Smooth muscle cell of the brain vasculature (primary cell): Measurements from ENCODE around the gene NCKAP5.

Source experiments
- DNase-seq: peaks from one replicate; pipeline ENCODE4 v3.0.0-alpha.2; 2012; ENCODE audit warnings: low read depth, low spot score

Gene NCKAP5

DNA sequence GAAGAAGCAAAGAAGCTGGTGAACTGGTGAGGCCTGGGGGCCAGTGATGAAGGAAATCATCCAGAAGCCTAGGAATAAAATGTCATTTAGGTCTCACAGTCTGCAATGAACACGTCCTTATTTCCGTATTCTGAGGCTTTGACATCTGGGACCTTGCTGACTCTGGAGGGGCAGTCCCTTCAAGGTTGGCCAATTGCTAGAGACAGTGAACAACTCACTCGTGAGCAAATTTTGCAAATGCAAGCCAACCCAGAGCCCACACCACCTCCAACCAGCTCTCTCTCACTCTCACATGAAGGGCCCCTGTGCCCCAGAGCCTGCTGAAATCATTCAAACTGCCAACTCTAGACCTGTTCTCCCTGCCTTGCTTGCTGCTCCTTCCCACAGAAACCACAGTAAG lies 619.2 kb downstream of the NCKAP5 start:
- DNase-seq = no peak

DNA sequence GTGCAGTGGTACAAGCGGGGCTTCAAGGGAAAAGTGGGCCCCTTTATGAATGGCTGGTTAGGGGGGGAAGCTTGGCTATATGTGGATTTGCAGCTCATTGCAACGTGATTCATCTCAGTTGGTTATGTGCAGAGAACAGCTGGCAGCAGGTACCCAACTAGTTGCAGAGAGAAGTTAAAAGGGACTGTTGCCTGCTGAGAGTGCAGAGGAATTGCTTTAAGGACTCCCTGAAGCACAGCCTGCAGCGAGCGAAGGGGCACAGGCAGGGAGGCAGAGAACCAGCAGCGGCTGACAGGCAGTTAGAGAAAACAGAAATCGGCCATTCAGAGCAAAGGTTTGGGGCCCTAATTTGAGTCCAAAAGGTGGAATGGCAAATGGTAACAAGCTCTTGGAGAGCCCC lies 620.1 kb downstream of the NCKAP5 start:
- no peak for DNase-seq

DNA sequence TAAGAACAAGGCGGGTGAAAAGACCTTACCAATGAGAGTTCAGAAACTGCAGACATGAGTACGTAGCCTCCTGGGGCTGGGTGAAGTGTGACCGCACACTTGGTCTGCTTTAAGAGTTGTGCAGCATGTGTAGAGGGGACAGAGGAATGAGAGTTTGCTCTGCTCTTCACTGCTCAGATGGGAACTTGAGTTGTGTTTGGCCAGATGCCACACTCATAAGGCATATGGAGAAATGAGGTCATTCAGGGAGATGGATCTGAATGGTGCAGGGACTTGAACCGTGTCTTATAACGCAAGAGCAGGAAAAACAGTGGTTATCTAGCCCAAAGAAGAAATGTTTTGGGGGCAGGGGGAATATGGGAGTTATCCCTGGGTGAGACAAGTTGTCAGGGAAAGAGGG lies 624.4 kb downstream of the NCKAP5 start:
- no peak for DNase-seq

GRCh38 chr2:132941296-132942020 lies 626.8 kb downstream of the NCKAP5 start:
- DNase-seq = no peak

DNA sequence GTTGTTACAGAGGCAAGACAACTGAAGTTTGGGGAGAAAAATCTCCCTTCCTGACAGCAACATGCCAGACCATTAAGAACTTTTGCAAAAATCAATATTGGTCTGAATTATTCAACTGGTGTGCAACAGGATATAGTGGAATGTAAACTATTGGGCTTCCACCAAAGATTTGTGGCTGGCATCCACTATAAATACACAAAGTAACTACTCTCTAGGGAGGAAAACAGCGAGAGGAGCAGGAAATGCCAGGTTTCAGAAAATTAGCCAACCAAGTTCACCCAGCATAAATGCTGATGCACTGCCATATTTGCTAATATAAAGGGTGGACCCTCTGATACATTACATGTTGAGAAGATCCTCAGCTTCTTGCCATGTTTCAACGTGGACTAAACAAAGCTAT lies 630.6 kb downstream of the NCKAP5 start:
- no peak for DNase-seq

DNA sequence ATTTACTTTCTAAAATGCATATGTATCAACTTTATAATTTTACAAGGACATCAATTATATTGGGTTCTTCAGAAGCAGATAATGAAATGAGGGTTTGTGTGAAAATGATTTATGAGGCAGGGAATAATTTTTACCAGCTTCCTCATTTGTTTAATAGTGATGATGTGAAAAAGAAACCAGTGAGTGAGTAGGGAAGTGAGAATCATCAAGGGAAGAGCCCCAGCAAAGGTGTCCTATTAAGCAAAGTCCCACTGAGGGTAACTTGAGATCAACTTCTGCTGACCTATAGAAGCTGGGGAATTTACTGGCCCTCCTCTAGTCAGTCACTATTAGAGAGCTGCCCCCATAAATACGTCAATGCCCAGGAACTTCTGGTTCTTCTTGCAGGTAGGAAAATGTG lies 631.5 kb downstream of the NCKAP5 start:
- no peak for DNase-seq

- DNase-seq = no peak
Measured at GRCh38 chr2:132936261-132936660, 632.0 kb downstream of the NCKAP5 start.

GRCh38 chr2:132929786-132930185 lies 638.5 kb downstream of the NCKAP5 start:
- DNase-seq = no peak

DNA sequence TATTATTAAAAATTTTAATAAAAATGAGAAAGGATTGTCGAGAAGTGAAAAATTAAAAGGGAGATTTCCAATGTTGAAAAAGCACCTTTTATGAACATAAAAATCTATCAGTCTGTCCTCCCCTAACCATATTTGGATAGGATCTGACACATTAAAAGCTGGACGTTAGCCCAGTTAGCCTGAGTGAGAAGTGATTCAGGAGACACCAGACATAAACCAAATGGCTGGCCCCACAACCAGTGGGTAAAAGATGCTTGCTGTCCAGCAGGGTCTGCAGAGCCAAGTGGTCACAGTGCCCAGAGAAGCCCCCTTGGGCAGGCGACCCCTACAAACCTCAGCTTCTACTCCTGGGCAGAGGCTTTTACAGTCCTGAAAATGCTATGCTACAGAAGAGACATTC lies 644.5 kb downstream of the NCKAP5 start:
- DNase-seq = no peak

DNA sequence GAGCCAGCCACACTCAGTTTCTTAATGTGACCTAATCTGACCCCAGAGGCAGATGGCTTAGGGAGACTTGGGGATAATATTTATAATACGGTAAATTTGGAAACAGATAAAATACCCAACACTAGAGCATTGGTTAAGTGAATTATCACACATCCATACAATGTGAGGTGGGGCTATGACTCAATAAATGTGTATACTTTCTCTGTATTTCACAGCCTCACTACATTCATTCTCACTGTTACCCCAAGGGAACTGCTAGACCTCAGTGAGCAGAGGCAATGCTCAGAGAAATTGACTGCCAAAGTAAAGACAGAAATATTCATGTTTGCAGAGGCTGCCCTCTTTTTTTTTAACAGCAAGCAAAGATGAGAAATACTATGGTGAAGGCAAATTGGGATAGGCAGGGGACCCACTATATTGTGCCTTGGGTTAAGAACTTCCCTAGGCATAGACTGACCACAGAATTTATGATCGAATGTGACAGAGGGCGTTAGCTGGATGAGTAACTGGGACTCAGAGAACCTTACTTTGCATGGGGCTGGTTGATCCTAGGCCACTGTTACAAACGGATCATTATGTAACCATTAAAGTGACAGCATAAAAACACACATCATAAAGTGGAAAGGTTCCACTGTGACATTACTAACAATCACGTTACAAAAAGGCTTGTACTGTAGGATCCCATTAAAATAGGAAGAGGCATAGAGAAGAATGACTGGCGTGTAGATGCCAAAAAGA lies 652.3 kb downstream of the NCKAP5 start:
- no peak for DNase-seq

DNA sequence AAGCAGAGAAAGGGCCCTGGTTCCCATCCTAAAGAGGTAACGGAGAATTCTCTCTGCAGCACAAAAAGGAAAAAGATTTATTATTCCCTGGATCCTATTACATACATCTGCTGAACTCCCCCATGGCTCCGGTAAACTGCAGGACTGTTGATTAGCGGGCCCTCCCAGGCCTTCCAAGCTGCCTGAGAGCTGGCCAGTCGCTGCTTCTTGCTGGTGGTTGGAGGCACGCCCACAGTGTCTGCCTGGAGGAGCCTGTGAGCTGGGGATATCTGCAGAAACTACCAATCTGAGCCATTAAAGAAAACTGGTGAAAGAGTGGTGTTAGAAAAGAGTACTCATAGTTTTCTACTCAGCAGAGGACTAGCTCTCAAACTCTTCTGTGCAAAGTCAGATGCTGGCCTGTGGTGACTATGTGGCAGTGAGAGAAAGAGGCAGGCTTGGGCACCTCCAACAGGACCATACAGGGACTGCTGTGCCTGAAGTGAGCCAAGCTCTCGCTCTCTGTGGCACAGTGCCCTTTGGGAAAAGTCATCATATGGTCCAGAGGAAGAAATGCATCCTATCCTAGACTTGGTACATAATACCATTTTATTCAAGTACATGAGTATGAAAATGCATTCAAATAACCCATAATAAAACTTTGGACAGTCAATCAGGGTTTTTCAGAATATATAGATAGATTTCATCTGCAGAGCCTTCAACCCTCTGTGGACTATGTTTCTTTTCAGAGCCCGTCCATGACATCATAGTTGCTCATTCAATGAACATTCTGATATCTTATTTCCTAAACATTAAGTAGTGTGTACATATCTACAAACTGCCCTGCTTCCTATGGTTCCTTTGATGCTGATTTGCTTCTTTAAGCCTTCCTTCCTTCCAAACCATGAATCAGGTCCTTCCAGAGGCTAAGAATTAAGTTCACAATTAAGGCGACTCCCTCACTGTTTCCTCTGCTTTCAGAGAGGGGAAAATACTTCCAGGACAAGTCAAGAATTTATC lies 656.2 kb downstream of the NCKAP5 start:
- no peak for DNase-seq

DNA sequence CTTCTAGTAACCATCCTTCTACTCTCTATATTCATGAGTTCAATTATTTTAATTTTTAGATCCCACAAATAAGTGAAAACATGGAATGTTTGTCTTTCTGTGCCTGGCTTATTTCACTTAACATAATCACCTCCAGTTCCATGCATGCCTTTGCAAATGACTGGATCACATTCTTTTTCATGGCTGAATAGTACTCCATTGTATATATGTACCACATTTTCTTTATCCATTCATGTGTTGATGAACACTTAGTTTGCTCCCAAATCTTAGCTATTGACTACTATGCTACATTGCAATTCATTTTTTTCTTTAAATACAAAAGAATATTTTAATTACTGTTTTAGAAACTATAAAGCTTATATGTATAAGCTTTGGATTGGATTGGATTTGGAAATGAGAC lies 657.8 kb downstream of the NCKAP5 start:
- no peak for DNase-seq

GRCh38 chr2:132909427-132909826 lies 658.8 kb downstream of the NCKAP5 start:
- DNase-seq = no peak

- no peak for DNase-seq
Measured at GRCh38 chr2:132904142-132904842, 664.0 kb downstream of the NCKAP5 start.

GRCh38 chr2:132902626-132903025 lies 665.6 kb downstream of the NCKAP5 start:
- no peak for DNase-seq

- DNase-seq = no peak
Measured at GRCh38 chr2:132901661-132902060, 666.6 kb downstream of the NCKAP5 start.

DNA sequence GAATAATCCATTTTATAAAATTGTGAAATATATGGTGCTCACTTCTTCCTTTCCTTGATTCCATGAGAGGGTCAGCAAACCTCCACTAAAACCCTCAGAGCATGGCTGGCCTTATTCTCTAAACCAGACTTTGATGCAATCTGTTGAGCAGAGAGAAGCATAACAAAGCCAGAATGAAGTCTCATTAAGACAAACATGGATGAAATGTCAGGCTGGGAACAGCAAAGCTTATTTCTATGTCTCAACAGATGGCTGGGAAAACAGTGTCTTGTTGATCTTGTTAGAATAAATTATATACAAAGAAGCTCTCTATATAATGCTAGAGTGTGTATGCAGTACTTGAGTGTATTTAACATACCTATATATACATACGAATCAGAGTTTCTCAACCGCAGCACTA lies 671.2 kb downstream of the NCKAP5 start:
- DNase-seq = no peak

DNA sequence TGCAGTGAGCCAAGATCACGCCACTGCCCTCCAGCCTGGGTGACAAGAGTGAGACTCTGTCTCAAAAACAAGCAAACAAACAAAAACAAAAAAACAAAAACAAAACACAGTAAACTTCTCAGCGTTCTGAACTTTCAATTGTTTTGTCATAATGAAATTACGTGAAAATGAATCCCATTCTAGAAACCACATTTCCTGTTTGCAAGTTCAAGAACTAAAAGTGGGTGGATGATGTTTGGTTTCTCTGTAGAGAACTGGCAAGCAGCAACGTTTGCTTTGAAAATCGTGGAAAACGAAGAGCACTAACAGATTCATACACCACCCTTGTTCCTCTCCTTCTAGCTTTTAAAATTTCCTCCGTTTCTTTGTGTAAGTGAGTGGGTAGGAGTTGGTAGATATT lies 672.2 kb downstream of the NCKAP5 start:
- no peak for DNase-seq

DNA sequence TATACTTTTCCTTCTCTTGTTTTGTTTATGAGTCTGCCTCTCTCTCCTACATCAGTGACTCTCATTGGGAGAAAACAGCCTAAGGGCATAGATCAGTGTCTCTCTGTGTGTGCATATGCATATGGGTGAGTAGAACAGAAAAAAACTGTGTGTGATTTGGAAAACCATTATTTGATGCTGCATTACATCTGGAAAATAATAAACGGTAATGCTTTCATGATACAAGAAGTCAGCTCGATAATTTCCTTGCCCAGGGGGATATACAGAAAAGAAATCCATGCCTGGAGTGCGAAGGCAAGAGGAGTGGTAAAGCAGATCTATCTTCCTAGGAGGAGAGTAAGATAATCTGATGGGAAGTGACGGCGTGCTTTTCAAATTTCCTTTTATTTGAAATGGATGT lies 676.8 kb downstream of the NCKAP5 start:
- no peak for DNase-seq

- no peak for DNase-seq
Measured at GRCh38 chr2:132886574-132886973, 681.7 kb downstream of the NCKAP5 start.

DNA sequence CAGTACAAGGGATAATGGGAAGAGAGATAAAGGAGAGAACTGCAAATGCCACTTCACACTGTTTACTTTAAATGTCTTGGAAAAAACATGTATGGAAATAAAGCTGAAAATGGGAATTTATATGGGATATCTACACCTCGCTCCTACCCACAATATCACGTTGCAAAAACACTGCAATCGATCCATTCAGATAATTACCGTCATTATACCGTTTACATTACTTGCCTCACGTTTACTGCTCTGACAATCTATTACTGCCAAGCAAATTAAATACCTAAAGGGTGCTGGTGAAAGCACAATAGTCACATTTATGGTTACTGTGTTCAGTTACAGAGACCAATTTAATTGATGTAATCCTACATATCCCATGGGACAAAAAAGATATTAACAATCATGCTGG lies 683.6 kb downstream of the NCKAP5 start:
- DNase-seq = no peak

- DNase-seq = no peak
Measured at GRCh38 chr2:132884292-132884691, 684.0 kb downstream of the NCKAP5 start.
